ENCODE data around the gene YWHAH.

Gene YWHAH

GRCh38 chr22:31998784-31999385, 54.5 kb downstream of the YWHAH start:
- no peak overlapping the region for H3K27ac ChIP-seq
- TF ChIP-seq CTCF (conservative IDR thresholded peaks at IDR 0.05) (no peak), ZFX (IDR thresholded peaks at IDR 0.05) (no peak)

- no peak overlapping the region for H3K27ac ChIP-seq
- no peak for TF ChIP-seq ZFX (IDR thresholded peaks at IDR 0.05)
- no peak for TF ChIP-seq CTCF (conservative IDR thresholded peaks at IDR 0.05)
Observed at GRCh38 chr22:32000181-32000580, 55.8 kb downstream of the YWHAH start.

GRCh38 chr22:32005453-32005852, 61.1 kb downstream of the YWHAH start:
- TF ChIP-seq CTCF (conservative IDR thresholded peaks at IDR 0.05) (no peak), ZFX (IDR thresholded peaks at IDR 0.05) (no peak)
- H3K27ac ChIP-seq = no peak overlapping the region

Data from C4-2B (cell line).